Frontal cortex (tissue), 4 donors: ENCODE measurements around the gene PAGR1. TPM values are rescaled to one million over a fixed set of nuclear protein-coding genes. Genes with fewer than 3 reads are reported as not detected.
"Not testable (repeated sequence)": the region's sequence is repeated elsewhere in the genome, so short reads cannot be mapped to it uniquely, and the experiment has no call there.

Source experiments
- DNase-seq, 2 donors: peaks; one replicate each; pipeline ENCODE4 v3.0.0; 2012; ENCODE audit warnings: low spot score in 2 of 2
- FAIRE-seq: peaks from 2 replicates; lab custom pipeline; 2012; peaks lifted over from hg19 to GRCh38; lab: Jason Lieb, UNC
- total RNA-seq: library from RNA; depleted of rRNA; stranded (reverse); fragments of >200 nt; gene quantifications from one replicate; pipeline ENCODE4 v1.2.3, GENCODE V29; 2014
- donor health status: control.
- donor health status: control.
- donor health status: control.

Gene PAGR1
- total RNA-seq, 1 donor from 2014 or later: 11.8 TPM

- no peak for DNase-seq
- no peak for FAIRE-seq
Observed at GRCh38 chr16:29790949-29791844, 24.8 kb upstream of the PAGR1 start.

- DNase-seq (no peak), FAIRE-seq (no peak)
Observed at GRCh38 chr16:29791845-29792807, 23.8 kb upstream of the PAGR1 start.

- not testable (repeated sequence) for FAIRE-seq
Observed at GRCh38 chr16:29793153-29793552, 22.8 kb upstream of the PAGR1 start.

GRCh38 chr16:29794231-29794710, 21.7 kb upstream of the PAGR1 start:
- DNase-seq: no peak
- no peak for FAIRE-seq

More at GRCh38 chr16:29793153-29793552, 22.8 kb upstream of the PAGR1 start:
- not testable (repeated sequence) for DNase-seq

GRCh38 chr16:29802416-29802935, 13.5 kb upstream of the PAGR1 start:
- DNase-seq (no peak), FAIRE-seq (no peak)

DNA sequence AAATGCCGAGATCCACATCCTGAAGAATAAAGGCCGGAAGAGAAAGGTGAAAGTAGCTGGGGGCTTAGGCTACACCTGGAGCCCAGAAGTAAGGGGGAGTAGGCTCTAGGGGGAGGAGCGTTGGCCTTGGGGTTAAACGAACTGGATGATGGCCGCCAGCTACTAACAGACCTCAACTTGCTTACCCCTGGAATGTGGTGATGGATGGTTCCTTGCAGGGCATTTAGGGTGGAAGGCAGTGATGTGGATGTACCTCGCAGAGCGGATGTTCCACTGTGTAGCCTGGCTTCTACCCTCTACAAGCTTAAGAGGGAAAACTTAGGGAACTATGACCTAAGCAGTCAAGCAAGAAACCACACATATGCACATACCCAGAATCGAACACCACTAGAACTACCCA, 11.9 kb upstream of the PAGR1 start:
- FAIRE-seq (no peak), DNase-seq (no peak)

GRCh38 chr16:29804455-29805231, 11.3 kb upstream of the PAGR1 start:
- DNase-seq (no peak), FAIRE-seq (no peak)

DNA sequence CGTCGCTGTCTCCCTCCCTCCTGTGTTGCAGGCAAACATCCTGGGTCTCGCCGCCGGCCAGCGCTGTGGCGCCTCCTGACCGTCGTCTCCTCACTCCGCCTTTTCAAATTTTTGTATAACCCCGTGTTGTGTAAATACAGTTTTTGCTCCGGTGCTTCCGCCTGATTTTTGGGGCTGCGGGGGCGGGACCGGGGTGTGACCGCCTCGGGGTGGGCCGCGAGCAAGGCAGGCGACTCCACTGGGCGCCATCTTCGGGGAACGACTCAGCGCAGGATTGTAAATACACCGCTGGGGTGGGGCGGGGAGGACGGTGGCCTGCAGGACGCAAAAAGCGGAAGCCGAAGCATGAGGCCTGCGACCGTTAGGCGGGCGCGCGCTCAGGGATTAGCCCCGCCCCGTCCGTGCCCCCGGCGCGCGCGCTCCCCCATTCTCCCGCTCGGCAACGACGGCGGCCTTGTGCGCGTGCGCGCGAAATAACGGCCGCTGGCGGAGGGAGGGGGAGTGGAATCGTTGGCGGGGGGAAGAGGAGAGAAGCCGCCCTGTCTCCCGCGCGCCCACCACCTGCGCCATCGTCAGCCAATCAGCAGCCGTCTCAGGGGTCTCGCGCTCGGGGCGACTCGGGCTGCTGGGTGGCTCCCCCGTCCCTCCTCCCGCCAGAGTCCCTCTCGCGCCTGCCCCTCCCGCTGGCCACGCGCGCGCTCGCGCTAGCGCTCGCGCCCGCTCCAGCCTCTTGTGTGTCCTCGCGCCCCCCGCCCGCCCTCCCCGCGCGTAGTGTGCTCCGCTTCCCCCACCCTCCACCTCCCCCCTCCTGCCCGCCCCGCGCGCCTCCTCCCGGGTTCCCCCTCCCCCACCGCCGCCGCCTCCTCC, 10.5 kb upstream of the PAGR1 start:
- peak; percentile 94 for DNase-seq

DNA sequence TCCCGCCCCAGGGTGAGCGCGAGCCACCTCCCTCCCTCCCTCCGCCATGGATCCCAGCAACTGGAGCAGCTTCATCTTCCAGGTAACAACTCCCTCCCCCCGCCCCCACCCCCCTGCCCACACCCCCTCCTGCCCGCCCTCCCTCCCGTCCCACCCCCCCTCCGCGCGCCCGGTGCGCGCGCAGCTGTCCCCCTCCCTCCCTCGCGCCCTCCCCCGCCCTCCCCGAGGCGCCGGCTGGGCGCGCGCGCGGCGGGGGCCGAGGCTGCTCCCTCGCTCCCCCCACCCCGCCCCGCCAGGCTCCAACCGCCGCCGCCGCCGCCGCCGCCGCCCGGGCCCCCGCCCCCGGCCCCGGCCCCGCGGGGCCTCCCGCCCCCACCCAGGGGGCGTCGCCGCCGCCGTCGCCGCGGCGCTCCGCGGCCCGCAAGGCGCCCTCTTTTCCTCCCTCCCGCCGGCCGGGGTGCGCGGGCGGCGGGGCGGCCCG, 9.8 kb upstream of the PAGR1 start, which contains the start of gene MAZ:
Gene MAZ, plus strand, starts transcription at position 431 of the 481 bp plus-strand sequence. CDS start 173 bp downstream, outside the sequence.
- no peak for FAIRE-seq
- peak; percentile 79 to 89 for DNase-seq

More for the DNA sequence above, 10.5 kb upstream of the PAGR1 start:
- no peak for FAIRE-seq

GRCh38 chr16:29806641-29807425, 9.1 kb upstream of the PAGR1 start:
- peak in 1 of 2 donors; percentile 55 for DNase-seq

GRCh38 chr16:29807426-29808218, 8.3 kb upstream of the PAGR1 start:
- FAIRE-seq (no peak), DNase-seq (peak; percentile 73 to 80)

More at GRCh38 chr16:29806641-29807425, 9.1 kb upstream of the PAGR1 start:
- no peak for FAIRE-seq

- FAIRE-seq (no peak), DNase-seq (no peak)
Observed at GRCh38 chr16:29808219-29808900, 7.6 kb upstream of the PAGR1 start.

DNA sequence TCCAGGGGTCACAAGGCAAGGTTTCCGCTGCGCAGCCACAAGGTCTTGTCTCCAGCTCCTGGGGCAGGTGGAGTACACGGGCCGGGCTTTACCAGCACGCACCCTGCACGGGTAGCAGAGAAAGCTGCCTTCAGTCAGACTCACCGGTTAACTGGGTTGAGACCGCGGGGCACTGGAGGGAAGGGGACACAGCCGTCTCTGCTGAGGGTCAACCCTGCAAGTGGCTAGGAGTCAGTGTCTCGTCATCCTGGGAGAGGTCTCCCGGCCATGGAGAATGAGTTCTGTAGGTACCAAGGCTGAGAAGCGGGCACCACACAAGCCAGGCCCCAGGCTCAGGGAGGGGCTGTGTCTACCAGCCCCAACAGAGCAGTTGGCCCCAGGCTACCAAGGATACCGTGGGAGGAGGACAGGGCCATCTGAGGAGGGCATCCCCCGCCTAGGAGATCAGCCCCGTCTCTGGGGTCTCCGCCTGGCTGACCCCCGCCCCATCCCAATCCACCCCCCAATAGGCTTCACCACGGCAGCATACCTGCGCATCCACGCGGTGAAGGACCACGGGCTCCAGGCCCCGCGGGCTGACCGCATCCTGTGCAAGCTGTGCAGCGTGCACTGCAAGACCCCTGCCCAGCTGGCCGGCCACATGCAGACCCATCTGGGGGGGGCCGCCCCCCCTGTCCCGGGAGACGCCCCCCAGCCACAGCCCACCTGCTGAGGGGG, 6.8 kb upstream of the PAGR1 start:
- DNase-seq (no peak), FAIRE-seq (no peak)

DNA sequence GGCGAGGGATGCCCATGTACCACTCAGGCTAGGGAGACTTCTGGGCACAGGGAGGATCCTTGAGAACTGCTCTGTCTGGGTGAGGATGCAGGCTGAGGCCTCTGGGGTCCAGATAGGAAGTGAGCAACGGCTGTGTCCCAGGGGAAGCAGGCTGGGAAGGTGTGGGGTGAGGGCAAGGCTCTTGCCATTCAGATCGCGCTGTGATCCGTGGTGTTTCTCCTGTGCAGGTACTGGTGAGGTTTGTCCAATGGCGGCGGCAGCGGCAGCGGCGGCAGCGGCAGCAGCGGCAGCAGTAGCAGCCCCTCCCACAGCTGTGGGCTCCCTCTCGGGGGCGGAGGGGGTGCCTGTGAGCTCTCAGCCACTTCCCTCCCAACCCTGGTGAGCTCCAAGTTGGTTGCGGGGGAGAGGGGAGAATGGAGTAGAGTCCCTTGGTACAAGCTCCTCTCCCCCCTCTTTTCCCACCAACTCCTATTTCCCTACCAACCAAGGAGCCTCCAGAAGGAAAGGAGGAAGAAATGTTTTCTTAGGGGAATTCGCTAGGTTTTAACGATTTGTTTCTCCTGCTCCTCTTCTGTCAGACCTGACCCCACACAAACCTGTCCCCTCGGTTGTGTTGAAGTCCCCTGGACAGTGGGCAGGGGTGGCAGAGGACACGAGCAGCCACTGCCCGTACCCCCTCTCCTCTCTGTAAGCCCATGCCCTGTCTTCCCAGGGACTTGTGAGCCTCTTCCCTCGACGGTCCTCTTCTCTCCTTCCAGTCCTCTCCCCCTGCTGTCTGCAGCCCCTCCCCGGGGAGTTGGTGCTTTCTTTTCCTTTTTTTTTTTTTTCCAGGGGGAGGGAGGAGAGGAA, 5.9 kb upstream of the PAGR1 start:
- FAIRE-seq (no peak), DNase-seq (no peak)
